K562 (cell line): ENCODE data around the gene CCDC71L. TPM values are rescaled to one million over a fixed set of nuclear protein-coding genes. Genes with fewer than 3 reads are reported as not detected.
A peak's percentile ranks its signal among the peaks of the same experiment; 100 is the strongest.
"Not testable (repeated sequence)": the region's sequence is repeated elsewhere in the genome, so short reads cannot be mapped to it uniquely, and the experiment has no call there.

Experiments used
- ATAC-seq: fragments of 200-7000 bp; cut with Tn5 transposase; 3 replicates; pipeline ENCODE4 v1.9.1; 2020; ENCODE audit warnings: moderate library complexity
- BruUV-seq: library from RNA; stranded (reverse); fragments of 400-500 nt; replicated peaks from 2 replicates; lab custom pipeline; 2021; lab: Mats Ljungman, UMichigan
- CTCF ChIA-PET: fragments of 300-600 bp; formaldehyde crosslinking; extraction: SDS; loops from one replicate; lab custom pipeline; 2021; ENCODE audit warnings: low intra/inter-chr PET ratio; lab: Yijun Ruan, JAX
- POLR2A ChIA-PET: fragments of 300-600, 350-650 bp; sonication (Branson Sonifier 250); formaldehyde crosslinking; extraction: SDS; loops from one replicate; lab custom pipeline; 2021; ENCODE audit warnings: antibody characterized with exemption, inconsistent platforms; lab: Yijun Ruan, JAX
- DNase-seq, 4 experiments: peaks; one replicate each; pipeline versions ENCODE4 v3.0.0 to v3.0.0-alpha.2; 2011 to 2018; ENCODE audit warnings: low spot score in 3 of 4, mixed read lengths in 3 of 4; ENCODE audit errors: extremely low read depth in 1 of 4
- FAIRE-seq: peaks from 2 replicates; lab custom pipeline; 2011; peaks lifted over from hg19 to GRCh38; lab: Jason Lieb, UNC
- H2AFZ ChIP-seq: 2 replicates; pipeline ENCODE4 v1.6.0; 2011; ENCODE audit warnings: low read depth, low read length, control low read depth, inconsistent platforms
- H3K27ac ChIP-seq: fragments of 200-600 bp; 3 replicates; pipeline ENCODE4 v1.8.0; 2011; ENCODE audit warnings: low read depth, mild to moderate bottlenecking, control low read depth, inconsistent platforms, low read length, moderate library complexity, mixed read lengths; ENCODE audit errors: extremely low read depth
- H3K27me3 ChIP-seq, 2 experiments: fragments of 300-600 bp in 1 of 2; 2 replicates in 1 of 2; 3 replicates in 1 of 2; pipeline versions ENCODE4 v1.6.0 to v1.8.0; 2011; ENCODE audit warnings: inconsistent platforms in 2 of 2, low read length in 2 of 2, mild to moderate bottlenecking in 1 of 2, mixed read lengths in 1 of 2, moderate library complexity in 1 of 2; ENCODE audit not compliant: control insufficient read depth in 2 of 2, insufficient read depth in 2 of 2
- H3K36me3 ChIP-seq: fragments of 300-600 bp; 3 replicates; pipeline ENCODE4 v1.8.0; 2011; ENCODE audit warnings: mild to moderate bottlenecking, low read length, inconsistent platforms; ENCODE audit not compliant: control insufficient read depth, insufficient read depth
- H3K4me1 ChIP-seq, 2 experiments: fragments of 200-600 bp in 1 of 2; replicated peaks in 1 of 2; 2 replicates in 1 of 2; 3 replicates in 1 of 2; pipeline versions ENCODE4 v1.5.1 to v1.8.0; 2011; ENCODE audit warnings: inconsistent platforms in 2 of 2, low read length in 2 of 2, mild to moderate bottlenecking in 1 of 2, mixed read lengths in 1 of 2, moderate library complexity in 1 of 2; ENCODE audit not compliant: control insufficient read depth in 2 of 2, insufficient read depth in 2 of 2
- H3K4me2 ChIP-seq: 2 replicates; pipeline ENCODE4 v1.6.1; 2011; ENCODE audit warnings: low read length, control low read depth, inconsistent platforms, mixed read lengths; ENCODE audit not compliant: insufficient read depth
- H3K4me3 ChIP-seq: fragments of 200-600 bp; sonication (generic), shearing (Covaris generic); 2 replicates; pipeline ENCODE4 v1.5.1; 2016; ENCODE audit warnings: control low read depth, inconsistent platforms
- H3K79me2 ChIP-seq: fragments of 200-600 bp; 3 replicates; pipeline ENCODE4 v1.8.0; 2011; ENCODE audit warnings: low read length, inconsistent platforms; ENCODE audit not compliant: control insufficient read depth, insufficient read depth
- H3K9ac ChIP-seq, 2 experiments: 2 replicates each; pipeline versions ENCODE4 v1.6.0 to v1.6.1; 2011; ENCODE audit warnings: low read depth in 2 of 2, low read length in 2 of 2, control low read depth in 1 of 2, inconsistent platforms in 1 of 2, mild to moderate bottlenecking in 1 of 2, mixed read lengths in 1 of 2; ENCODE audit not compliant: insufficient read depth in 1 of 2
- H3K9me1 ChIP-seq: one replicate; pipeline ENCODE4 v1.6.0; 2011; ENCODE audit warnings: inconsistent platforms, mild to moderate bottlenecking, low read length, moderate library complexity; ENCODE audit not compliant: control insufficient read depth, insufficient read depth
- H3K9me3 ChIP-seq: replicated peaks from 2 replicates; pipeline ENCODE4 v1.5.1; 2011; ENCODE audit warnings: low read depth, low read length, inconsistent platforms; ENCODE audit not compliant: control insufficient read depth, insufficient read depth
- H4K20me1 ChIP-seq: replicated peaks from 2 replicates; pipeline ENCODE4 v1.6.1; 2011; ENCODE audit warnings: low read length, inconsistent platforms, mixed read lengths; ENCODE audit not compliant: control insufficient read depth, insufficient read depth
- CBX3 ChIP-seq, 2 experiments: IDR thresholded peaks; 1 replicate in 1 of 2; 2 replicates in 1 of 2; pipeline ENCODE4 v1.6.1; 2012; ENCODE audit warnings: inconsistent platforms in 2 of 2, low read length in 2 of 2, borderline replicate concordance in 1 of 2, control low read depth in 1 of 2
- EGR1 ChIP-seq: fragments of 450-650 bp; conservative IDR thresholded peaks from 2 replicates; pipeline ENCODE4 v1.6.1; 2017; ENCODE audit warnings: mild to moderate bottlenecking
- TRIM24 ChIP-seq, 2 experiments: fragments of 450-650 bp; IDR thresholded peaks; 2 replicates each; pipeline ENCODE4 v1.6.1; 2016
- ZBTB33 ChIP-seq: sonication (generic); formaldehyde crosslinking; IDR thresholded peaks from 2 replicates; pipeline ENCODE4 v1.8.1; 2023; ENCODE audit warnings: mild to moderate bottlenecking, missing genetic modification reagents
- ZNF280A ChIP-seq: fragments of 450-650 bp; IDR thresholded peaks from 2 replicates; pipeline ENCODE4 v1.6.1; 2018; ENCODE audit warnings: mild to moderate bottlenecking, low read depth; ENCODE audit not compliant: partially characterized antibody
- ZNF316 ChIP-seq: fragments of 450-650 bp; IDR thresholded peaks from 2 replicates; pipeline ENCODE4 v1.6.1; 2016
- WGBS: fragments of 100-300 bp; shearing (Covaris generic); methylation state at CpG from one replicate; pipeline ENCODE4 v1.1.6; 2016; ENCODE audit warnings: low coverage, mixed read lengths; ENCODE audit not compliant: insufficient coverage; ENCODE audit errors: missing lambda C conversion rate; 5-methylcytosine and 5-hydroxymethylcytosine counted together
- in situ Hi-C: fragments of 300-500 bp; cut with MboI; formaldehyde crosslinking; loops from 4 replicates; pipeline ENCODE4 v1.15.0; 2018; ENCODE audit warnings: inconsistent platforms, mixed read lengths
- intact Hi-C: fragments of 100-400 bp; cut with micrococcal nuclease; formaldehyde crosslinking; loops from 2 replicates; pipeline ENCODE4 v1.14.2; 2022
- polyA plus RNA-seq, 8 experiments: library from polyadenylated mRNA; depleted of rRNA in 4 of 8; stranded (reverse) in 5 of 8; unstranded in 3 of 8; fragments of >200 nt; fragmentation: Nextera tagmentation in 2 of 8; fragmentation: Illumina TruSeq in 1 of 8; extraction: Ambion mirVana in 2 of 8; extraction: Trizol in 1 of 8; gene quantifications; 2 replicates each; pipeline versions ENCODE4 v1.2.1 to v1.2.3, GENCODE V29; 2011 to 2014; ENCODE audit warnings: inconsistent platforms in 1 of 8, missing spikeins in 1 of 8
- total RNA-seq, 7 experiments: library from RNA; depleted of rRNA in 6 of 7; stranded (reverse); fragments of >200 nt in 6 of 7; fragmentation: Illumina TruSeq in 2 of 7; extraction: Trizol in 2 of 7; gene quantifications; 2 replicates each; pipeline versions ENCODE4 v1.2.1 to v1.2.3, GENCODE V29; 2011 to 2021; ENCODE audit warnings: low replicate concordance in 1 of 7

The CCDC71L gene
- total and polyA plus RNA-seq, 9 of the 15 experiments (the other 6 are each of a cell fraction or from before 2014, with no cell fraction given), result 5.7 to 108 (median 25.4) TPM

GRCh38 chr7:106709604-106710003 is 48.6 kb upstream of the CCDC71L start:
- H3K36me3 ChIP-seq, in situ Hi-C loops, H3K9me3 ChIP-seq, intact Hi-C loops, ATAC-seq, H3K4me3 ChIP-seq, H3K9me1 ChIP-seq, FAIRE-seq, BruUV-seq, H3K9ac ChIP-seq, H2AFZ ChIP-seq, H3K79me2 ChIP-seq, H3K4me2 ChIP-seq, H3K4me1 ChIP-seq, H3K27ac ChIP-seq, CTCF ChIA-PET, H3K27me3 ChIP-seq, H4K20me1 ChIP-seq: not testable (repeated sequence)
- 51% methylated on average over 7 of the region's 7 CpGs for WGBS
- TF ChIP-seq EGR1 (peak; percentile 72), TRIM24 (IDR thresholded peaks at IDR 0.05) (peak in 1 of 2 experiments; percentile 55; a peak in 2 of 4 replicates), ZNF280A (peak; percentile 22), ZNF316 (0 out of 2 replicates have a peak, but pooled peaks have one; percentile 4), ZBTB33 (CRISPR knock-in tag) (peak; percentile 66; the same call in 1 of the 2 replicates), CBX3 (IDR thresholded peaks at IDR 0.05; ENCODE audit: borderline replicate concordance in 1 of 2, low read length in 2 of 2) (peak in 1 of 2 experiments; percentile 39; a peak in 1 of 3 replicates)
- DNase-seq, result peak in 1 of 4 experiments; percentile 50
- POLR2A ChIA-PET, result interaction anchor here (1.1 kb wide), 1 partner anchor 16 kb away, joined by 3 read pairs; no protein-coding TSS in a partner anchor
